Spinal cord (tissue), 10 donors: ENCODE results near the gene CEP164. TPM values are rescaled to one million over a fixed set of nuclear protein-coding genes. Genes with fewer than 3 reads are reported as not detected.

Source experiments
- DNase-seq, 6 donors: peaks; one replicate each; pipeline versions ENCODE4 v3.0.0 to v3.0.0-alpha.2; 2013 to 2015; ENCODE audit warnings: low spot score in 6 of 6, low read depth in 4 of 6
- H3K27ac ChIP-seq: one replicate; pipeline ENCODE4 v1.5.1; 2013; ENCODE audit warnings: low read depth, low read length, control low read depth
- H3K27me3 ChIP-seq: one replicate; pipeline ENCODE4 v1.6.1; 2013; ENCODE audit warnings: low read length; ENCODE audit not compliant: control insufficient read depth, insufficient read depth
- H3K36me3 ChIP-seq: one replicate; pipeline ENCODE4 v1.6.1; 2013; ENCODE audit warnings: low read length; ENCODE audit not compliant: control insufficient read depth, insufficient read depth
- H3K4me1 ChIP-seq: one replicate; pipeline ENCODE4 v1.6.1; 2013; ENCODE audit warnings: low read length; ENCODE audit not compliant: control insufficient read depth, insufficient read depth
- H3K4me3 ChIP-seq: one replicate; pipeline ENCODE4 v1.5.1; 2013; ENCODE audit warnings: low read depth, low read length, control low read depth
- H3K9me3 ChIP-seq: one replicate; pipeline ENCODE4 v1.6.1; 2013; ENCODE audit warnings: low read length; ENCODE audit not compliant: control insufficient read depth, insufficient read depth
- WGBS: methylation state at CpG from one replicate; pipeline ENCODE4 v1.1.5; 2013; ENCODE audit warnings: missing lambda C conversion rate; ENCODE audit not compliant: insufficient coverage; 5-methylcytosine and 5-hydroxymethylcytosine counted together
- polyA plus RNA-seq, 2 donors: library from polyadenylated mRNA; unstranded; fragments of 120-200 nt; gene quantifications; one replicate each; pipeline ENCODE4 v1.2.1, GENCODE V29; 2013; ENCODE audit not compliant: insufficient read length in 2 of 2
- total RNA-seq, 2 donors: library from RNA; depleted of rRNA in 1 of 2; stranded (reverse); fragments of 120-200 nt in 1 of 2; fragments of >200 nt in 1 of 2; gene quantifications; one replicate each; pipeline versions ENCODE4 v1.2.3 to v1.2.4, GENCODE V29; 2013 to 2014
- donor health status: healthy.

Gene CEP164
- total and polyA plus RNA-seq, 4 donors: 15.3 to 41.3 (median 29.7) TPM

GRCh38 chr11:117289795-117290194 lies 37.9 kb upstream of the CEP164 start:
- DNase-seq: no peak
- Histone ChIP-seq H3K4me3 (no peak overlapping the region), H3K27ac (no peak overlapping the region), H3K9me3 (no peaks in the 10 kb centered on the region), H3K4me1 (peaks cover 2% of the 10 kb centered on the region), H3K36me3 (peaks cover 55% of the 10 kb centered on the region), H3K27me3 (no peaks in the 10 kb centered on the region)
- 100% methylated on average over 1 of the region's 1 CpG for WGBS

- Histone ChIP-seq H3K36me3 (peaks cover 62% of the 10 kb centered on the region), H3K27ac (no peak within 1 kb of the TSS), H3K4me1 (peaks cover 9% of the 10 kb centered on the region), H3K4me3 (no peak within 1 kb of the TSS), H3K9me3 (no peaks in the 10 kb centered on the region), H3K27me3 (no peaks in the 10 kb centered on the region)
- WGBS: 97% methylated on average over 6 of the region's 8 CpGs
- DNase-seq: no peak
Observed at GRCh38 chr11:117290809-117291396, 36.8 kb upstream of the CEP164 start, which contains the start of gene BACE1-AS. BACE1-AS (plus strand) TSS chr11:117291346.

- Histone ChIP-seq H3K9me3 (no peaks in the 10 kb centered on the region), H3K4me1 (peaks cover 9% of the 10 kb centered on the region), H3K27ac (no peak overlapping the region), H3K36me3 (peaks cover 68% of the 10 kb centered on the region), H3K27me3 (no peaks in the 10 kb centered on the region), H3K4me3 (no peak overlapping the region)
- WGBS: 90% methylated on average over 2 of the region's 2 CpGs
- DNase-seq: no peak
Observed at GRCh38 chr11:117292616-117293015, 35.0 kb upstream of the CEP164 start.

GRCh38 chr11:117295438-117296137 lies 32.1 kb upstream of the CEP164 start:
- peak overlapping the region; percentile 43 for H3K27ac ChIP-seq

GRCh38 chr11:117296881-117297280 lies 30.8 kb upstream of the CEP164 start:
- no peaks in the 10 kb centered on the region for H3K27me3 ChIP-seq
- no peaks in the 10 kb centered on the region for H3K9me3 ChIP-seq
- H3K36me3 ChIP-seq: peaks cover 51% of the 10 kb centered on the region
- no peak for DNase-seq
- 90% methylated on average over 3 of the region's 6 CpGs for WGBS
- no peak overlapping the region for H3K27ac ChIP-seq
- H3K4me3 ChIP-seq: no peak overlapping the region
- H3K4me1 ChIP-seq: peaks cover 27% of the 10 kb centered on the region

More at GRCh38 chr11:117295438-117296137, 32.1 kb upstream of the CEP164 start:
- Histone ChIP-seq H3K9me3 (no peaks in the 10 kb centered on the region), H3K4me3 (no peak overlapping the region), H3K36me3 (peaks cover 63% of the 10 kb centered on the region), H3K4me1 (peaks cover 24% of the 10 kb centered on the region), H3K27me3 (no peaks in the 10 kb centered on the region)
- WGBS: 68% methylated on average over 5 of the region's 9 CpGs
- peak in 2 of 6 donors; percentile 5 to 47 for DNase-seq

GRCh38 chr11:117298195-117298594 lies 29.5 kb upstream of the CEP164 start:
- Histone ChIP-seq H3K4me1 (peaks cover 27% of the 10 kb centered on the region), H3K36me3 (peaks cover 40% of the 10 kb centered on the region), H3K27me3 (no peaks in the 10 kb centered on the region), H3K9me3 (no peaks in the 10 kb centered on the region), H3K27ac (no peak overlapping the region), H3K4me3 (no peak overlapping the region)
- no peak for DNase-seq
- 93% methylated on average over 3 of the region's 8 CpGs for WGBS

GRCh38 chr11:117299351-117300282 lies 28.0 kb upstream of the CEP164 start:
- H3K27ac ChIP-seq: no peak overlapping the region
- DNase-seq: peak in 1 of 6 donors; percentile 20
- peaks cover 31% of the 10 kb centered on the region for H3K36me3 ChIP-seq
- no peak overlapping the region for H3K4me3 ChIP-seq
- 24% methylated on average over 10 of the region's 12 CpGs for WGBS
- peaks cover 24% of the 10 kb centered on the region for H3K4me1 ChIP-seq
- no peaks in the 10 kb centered on the region for H3K27me3 ChIP-seq
- no peaks in the 10 kb centered on the region for H3K9me3 ChIP-seq

- Histone ChIP-seq H3K27me3 (no peaks in the 10 kb centered on the region), H3K9me3 (no peaks in the 10 kb centered on the region), H3K36me3 (peaks cover 24% of the 10 kb centered on the region), H3K4me3 (no peak overlapping the region), H3K4me1 (peaks cover 20% of the 10 kb centered on the region), H3K27ac (no peak overlapping the region)
- peak in 2 of 6 donors; percentile 12 to 54 for DNase-seq
- WGBS: 9% methylated on average over 14 of the region's 17 CpGs
Observed at GRCh38 chr11:117300283-117300663, 27.4 kb upstream of the CEP164 start.

- Histone ChIP-seq H3K36me3 (peaks cover 21% of the 10 kb centered on the region), H3K27me3 (no peaks in the 10 kb centered on the region), H3K9me3 (no peaks in the 10 kb centered on the region), H3K4me1 (peaks cover 18% of the 10 kb centered on the region), H3K4me3 (no peak overlapping the region), H3K27ac (no peak overlapping the region)
- DNase-seq: no peak
- 79% methylated on average over 5 of the region's 5 CpGs for WGBS
Observed at GRCh38 chr11:117300773-117301172, 26.9 kb upstream of the CEP164 start.
